Measurements from ENCODE around the gene NAPSA. TPM values are rescaled to one million over a fixed set of nuclear protein-coding genes. Genes with fewer than 3 reads are reported as not detected.

The NAPSA gene
- total RNA-seq, 1 donor from 2014 or later = 0.32 TPM

Other genes starting within 250 kb of the NAPSA start
- not detected for gene IZUMO2, start 202.4 kb downstream of the NAPSA start, total RNA-seq
- gene MYH14, start 162.0 kb downstream of the NAPSA start, total RNA-seq = 131 TPM
- gene KCNC3, start 36.3 kb downstream of the NAPSA start, total RNA-seq = 2.5 TPM
- gene NR1H2, start 10.8 kb upstream of the NAPSA start, total RNA-seq = 76.5 TPM
- gene POLD1, start 18.7 kb upstream of the NAPSA start, total RNA-seq = 10.6 TPM
- not detected for gene SPIB, start 53.3 kb upstream of the NAPSA start, total RNA-seq
- gene MYBPC2, start 67.3 kb upstream of the NAPSA start, total RNA-seq = 0.12 TPM
- 79.5 TPM for gene EMC10, start 110.9 kb upstream of the NAPSA start, total RNA-seq
- 1.2 TPM for gene GARIN5A, start 111.2 kb upstream of the NAPSA start, total RNA-seq
- gene JOSD2, start 145.6 kb upstream of the NAPSA start, total RNA-seq = 35.2 TPM
- gene ASPDH, start 148.3 kb upstream of the NAPSA start, total RNA-seq = not detected
- 0.62 TPM for gene LRRC4B, start 202.8 kb upstream of the NAPSA start, total RNA-seq